Ishikawa (cell line): ENCODE measurements around the gene GFOD2.

Experiments used
- CEBPB ChIP-seq: IDR thresholded peaks from 2 replicates; pipeline ENCODE4 v1.6.1; 2012
- CREB1 ChIP-seq: IDR thresholded peaks from 2 replicates; pipeline ENCODE4 v1.6.1; 2012; ENCODE audit warnings: low read depth
- EGR1 ChIP-seq: IDR thresholded peaks from 2 replicates; pipeline ENCODE4 v1.6.1; 2012
- EP300 ChIP-seq: IDR thresholded peaks from 2 replicates; pipeline ENCODE4 v1.6.1; 2012; ENCODE audit warnings: borderline replicate concordance
- FOXM1 ChIP-seq: IDR thresholded peaks from 2 replicates; pipeline ENCODE4 v1.6.1; 2012; ENCODE audit warnings: low read depth, borderline replicate concordance
- MAX ChIP-seq: IDR thresholded peaks from 2 replicates; pipeline ENCODE4 v1.6.1; 2012
- NFIC ChIP-seq: IDR thresholded peaks from 2 replicates; pipeline ENCODE4 v1.6.1; 2012
- RAD21 ChIP-seq: IDR thresholded peaks from 2 replicates; pipeline ENCODE4 v1.6.1; 2012; ENCODE audit warnings: low read depth
- REST ChIP-seq: IDR thresholded peaks from 2 replicates; pipeline ENCODE4 v1.6.1; 2012; ENCODE audit warnings: low read depth, mild to moderate bottlenecking
- TAF1 ChIP-seq: IDR thresholded peaks from 2 replicates; pipeline ENCODE4 v1.6.1; 2012; ENCODE audit warnings: low read depth, mild to moderate bottlenecking
- TCF12 ChIP-seq: IDR thresholded peaks from 2 replicates; pipeline ENCODE4 v1.6.1; 2012; ENCODE audit warnings: low read depth
- TEAD4 ChIP-seq: IDR thresholded peaks from 2 replicates; pipeline ENCODE4 v1.6.1; 2012
- USF1 ChIP-seq: IDR thresholded peaks from 2 replicates; pipeline ENCODE4 v1.6.1; 2012
- YY1 ChIP-seq: IDR thresholded peaks from 2 replicates; pipeline ENCODE4 v1.6.1; 2012; ENCODE audit warnings: low read depth
- ZBTB7A ChIP-seq: IDR thresholded peaks from 2 replicates; pipeline ENCODE4 v1.6.1; 2012; ENCODE audit warnings: low read depth

The GFOD2 gene

GRCh38 chr16:67697422-67698185 is 21.5 kb downstream of the GFOD2 start:
- no peak for TF ChIP-seq FOXM1
- TF ChIP-seq NFIC: no peak
- TF ChIP-seq TCF12: no peak
- TF ChIP-seq CREB1: no peak
- TF ChIP-seq EGR1: no peak
- TF ChIP-seq TEAD4: no peak
- TF ChIP-seq RAD21: no peak
- TF ChIP-seq TAF1: no peak
- TF ChIP-seq USF1: no peak
- no peak for TF ChIP-seq EP300
- TF ChIP-seq CEBPB: no peak

- TF ChIP-seq TEAD4 (no peak), FOXM1 (no peak), RAD21 (no peak), MAX (no peak), YY1 (no peak), CEBPB (no peak), TCF12 (no peak), USF1 (no peak), NFIC (no peak), EGR1 (no peak), REST (no peak), TAF1 (no peak), EP300 (no peak), ZBTB7A (no peak)
These were observed 24.5 kb downstream of the GFOD2 start for GRCh38 chr16:67694611-67695010.

- TF ChIP-seq MAX (no peak), USF1 (no peak), ZBTB7A (no peak), CREB1 (no peak), FOXM1 (no peak), REST (no peak), YY1 (no peak), TAF1 (no peak), CEBPB (no peak), TEAD4 (no peak), EP300 (no peak), TCF12 (no peak), EGR1 (no peak), RAD21 (no peak), NFIC (no peak)
These were observed 33.6 kb downstream of the GFOD2 start for GRCh38 chr16:67685388-67686112.

GRCh38 chr16:67683767-67684166 is 35.3 kb downstream of the GFOD2 start:
- TF ChIP-seq CREB1 (no peak), ZBTB7A (no peak), TCF12 (no peak), TEAD4 (no peak), EP300 (no peak), NFIC (no peak), USF1 (no peak), EGR1 (no peak), REST (no peak), CEBPB (no peak), MAX (no peak), FOXM1 (no peak), TAF1 (no peak), YY1 (no peak), RAD21 (no peak)
